HT-29 (cell line): ENCODE results near the gene PALM. TPM values are rescaled to one million over a fixed set of nuclear protein-coding genes. Genes with fewer than 3 reads are reported as not detected.

Experiments
- total RNA-seq: library from RNA; depleted of rRNA; stranded (reverse); fragments of >200 nt; shearing (Covaris generic); gene quantifications from 2 replicates; pipeline ENCODE4 v1.2.3, GENCODE V29; 2014; rRNA removed

Gene PALM
- total RNA-seq, 1 experiment from 2014 or later: not detected

Other genes with a start within 250 kb of the PALM start
- 0.29 TPM in 1 of 2 replicates, not detected in the other for gene SHC2, start 247.9 kb upstream of the PALM start, total RNA-seq
- 0.31 TPM in 1 of 2 replicates, not detected in the other for gene MADCAM1, start 212.4 kb upstream of the PALM start, total RNA-seq
- 25.8 and 32.9 TPM in 2 replicates for gene TPGS1, start 201.4 kb upstream of the PALM start, total RNA-seq
- 151 and 167 TPM in 2 replicates for gene CDC34, start 177.2 kb upstream of the PALM start, total RNA-seq
- gene GZMM, start 164.9 kb upstream of the PALM start, total RNA-seq: 0.31 TPM in 1 of 2 replicates, not detected in the other
- 725 and 781 TPM in 2 replicates for gene BSG, start 136.3 kb upstream of the PALM start, total RNA-seq
- 0.10 TPM in 1 of 2 replicates, not detected in the other for gene HCN2, start 119.1 kb upstream of the PALM start, total RNA-seq
- gene POLRMT, start 75.4 kb upstream of the PALM start, total RNA-seq: 74.3 and 89.6 TPM in 2 replicates
- 0.05 and 0.36 TPM in 2 replicates for gene FGF22, start 69.1 kb upstream of the PALM start, total RNA-seq
- gene RNF126, start 45.7 kb upstream of the PALM start, total RNA-seq: 123 TPM in 2 replicates
- gene FSTL3, start 32.5 kb upstream of the PALM start, total RNA-seq: 6.2 and 8.9 TPM in 2 replicates
- gene PRSS57, start 13.5 kb upstream of the PALM start, total RNA-seq: not detected in 2 replicates
- 206 and 211 TPM in 2 replicates for gene MISP, start 42.2 kb downstream of the PALM start, total RNA-seq
- 464 and 599 TPM in 2 replicates for gene PTBP1, start 88.5 kb downstream of the PALM start, total RNA-seq
- not detected in 2 replicates for gene PLPPR3, start 113.0 kb downstream of the PALM start, total RNA-seq
- gene AZU1, start 118.9 kb downstream of the PALM start, total RNA-seq: not detected in 2 replicates
- not detected in 2 replicates for gene PRTN3, start 132.1 kb downstream of the PALM start, total RNA-seq
- not detected in 2 replicates for gene ELANE, start 143.4 kb downstream of the PALM start, total RNA-seq
- gene CFD, start 150.7 kb downstream of the PALM start, total RNA-seq: 1.1 and 1.4 TPM in 2 replicates
- gene MED16, start 184.3 kb downstream of the PALM start, total RNA-seq: 31.8 and 32.4 TPM in 2 replicates
- gene RNU6-9, start 184.5 kb downstream of the PALM start, total RNA-seq: not detected in 2 replicates
- gene R3HDM4, start 204.3 kb downstream of the PALM start, total RNA-seq: 37.7 and 51.4 TPM in 2 replicates
- not detected in 2 replicates for gene KISS1R, start 208.4 kb downstream of the PALM start, total RNA-seq
- gene ARID3A, start 217.1 kb downstream of the PALM start, total RNA-seq: 10.4 and 11.8 TPM in 2 replicates